Epithelial cell of proximal tubule (primary cell): ENCODE data around the gene SNX24. TPM values are rescaled to one million over a fixed set of nuclear protein-coding genes. Genes with fewer than 3 reads are reported as not detected.
A peak's percentile ranks its signal among the peaks of the same experiment; 100 is the strongest.

Source experiments
- DNase-seq: peaks from one replicate; pipeline ENCODE4 v3.0.0-alpha.2; 2011; ENCODE audit warnings: low read depth
- H3K4me3 ChIP-seq: 2 replicates; pipeline ENCODE4 v1.5.1; 2011; ENCODE audit warnings: low read depth, mild to moderate bottlenecking, low read length
- CTCF ChIP-seq: conservative IDR thresholded peaks from 2 replicates; pipeline ENCODE4 v1.5.1; 2012; ENCODE audit warnings: low read depth, mild to moderate bottlenecking, low read length
- total RNA-seq: library from RNA; depleted of rRNA; stranded (reverse); fragments of >200 nt; gene quantifications from 2 replicates; pipeline ENCODE4 v1.2.3, GENCODE V29; 2015

Gene SNX24
- total RNA-seq, 1 donor from 2014 or later: 30.7 TPM

GRCh38 chr5:122897283-122897602 lies 51.8 kb downstream of the SNX24 start:
- no peak for DNase-seq
- TF ChIP-seq CTCF: no peak
- no peak overlapping the region for H3K4me3 ChIP-seq

- H3K4me3 ChIP-seq: no peak overlapping the region
- no peak for TF ChIP-seq CTCF
- DNase-seq: no peak
These were observed 55.9 kb downstream of the SNX24 start for GRCh38 chr5:122901346-122901745.

GRCh38 chr5:122902263-122902662 lies 56.9 kb downstream of the SNX24 start:
- no peak for TF ChIP-seq CTCF
- no peak overlapping the region for H3K4me3 ChIP-seq
- DNase-seq: no peak

GRCh38 chr5:122906768-122907167 lies 61.4 kb downstream of the SNX24 start:
- no peak for DNase-seq

GRCh38 chr5:122907276-122907675 lies 61.9 kb downstream of the SNX24 start:
- H3K4me3 ChIP-seq: no peak overlapping the region
- DNase-seq: no peak
- TF ChIP-seq CTCF: no peak

More at GRCh38 chr5:122906768-122907167, 61.4 kb downstream of the SNX24 start:
- TF ChIP-seq CTCF: no peak
- H3K4me3 ChIP-seq: no peak overlapping the region

GRCh38 chr5:122908108-122908507 lies 62.7 kb downstream of the SNX24 start:
- no peak for TF ChIP-seq CTCF
- H3K4me3 ChIP-seq: no peak overlapping the region
- DNase-seq: no peak

- no peak overlapping the region for H3K4me3 ChIP-seq
- no peak for DNase-seq
- TF ChIP-seq CTCF: peak; percentile 5
These were observed 63.2 kb downstream of the SNX24 start for GRCh38 chr5:122908662-122909061.
